ENCODE data around the gene KCNAB1. TPM values are rescaled to one million over a fixed set of nuclear protein-coding genes. Genes with fewer than 3 reads are reported as not detected.

The KCNAB1 gene
- total RNA-seq, 4 donors from 2014 or later, result 0.20 to 3.0 (median 1.6) TPM

- in situ Hi-C loops (cut with MboI; ENCODE audit: low pct_ligation_motif_present in 1 of 4, low pct_unique_long_range_greater_than_20kb in 1 of 4, low sequenced_read_pairs in 3 of 4), result loop anchor here in 2 of 4 donors (25.0 kb wide), 1 partner anchor 215 kb away; no protein-coding TSS in a partner anchor
- 87 to 90% methylated on average over 7 of the region's 7 CpGs for WGBS, 2 donors (ENCODE audit: low coverage in 1 of 2)
- intact Hi-C loops (cut with DNase I; ENCODE audit: low total_unique reads), result no loop called here
Measured at GRCh38 chr3:156377718-156378117, 257.3 kb downstream of the KCNAB1 start.

GRCh38 chr3:156378871-156379270 lies 258.5 kb downstream of the KCNAB1 start:
- no peaks in the 10 kb centered on the region for H3K36me3 ChIP-seq
- DNase-seq, result no peak
- no peak overlapping the region for H3K4me3 ChIP-seq
- WGBS, 2 donors (ENCODE audit: low coverage in 1 of 2), result 98% methylated on average over 3 of the region's 3 CpGs; no CpG with 5 or more reads in 1 of the 2 donors
- TF ChIP-seq EP300 (IDR thresholded peaks at IDR 0.05; ENCODE audit: low read depth) (no peak), CTCF (IDR thresholded peaks at IDR 0.05) (no peak), POLR2A (IDR thresholded peaks at IDR 0.05) (no peak), POLR2AphosphoS5 (IDR thresholded peaks at IDR 0.05) (no peak)
- no peaks in the 10 kb centered on the region for H3K27me3 ChIP-seq
- no peak overlapping the region for H3K27ac ChIP-seq
- peaks cover 0 to 6% (median 2%) of the 10 kb centered on the region in 4 donors for H3K4me1 ChIP-seq
- intact Hi-C loops (cut with DNase I; ENCODE audit: low total_unique reads) (no loop called here), in situ Hi-C loops (cut with MboI; ENCODE audit: low pct_ligation_motif_present in 1 of 4, low pct_unique_long_range_greater_than_20kb in 1 of 4, low sequenced_read_pairs in 3 of 4) (loop anchor here in 2 of 4 donors (25.0 kb wide), 1 partner anchor 217 kb away; no protein-coding TSS in a partner anchor)
- H3K9me3 ChIP-seq, result no peaks in the 10 kb centered on the region

More at GRCh38 chr3:156377718-156378117, 257.3 kb downstream of the KCNAB1 start:
- no peak for TF ChIP-seq CTCF (IDR thresholded peaks at IDR 0.05)
- no peak for TF ChIP-seq POLR2A (IDR thresholded peaks at IDR 0.05)
- TF ChIP-seq EP300 (IDR thresholded peaks at IDR 0.05; ENCODE audit: low read depth), result no peak
- no peak for TF ChIP-seq POLR2AphosphoS5 (IDR thresholded peaks at IDR 0.05)
- DNase-seq, result no peak
- H3K27me3 ChIP-seq, result no peaks in the 10 kb centered on the region
- H3K9me3 ChIP-seq, result no peaks in the 10 kb centered on the region
- no peaks in the 10 kb centered on the region for H3K36me3 ChIP-seq
- H3K4me3 ChIP-seq, result no peak overlapping the region
- H3K4me1 ChIP-seq, result no peaks in the 10 kb centered on the region
- H3K27ac ChIP-seq, result no peak overlapping the region

GRCh38 chr3:156379327-156379726 lies 258.9 kb downstream of the KCNAB1 start:
- Histone ChIP-seq H3K4me1 (peaks cover 0 to 6% (median 3%) of the 10 kb centered on the region in 4 donors), H3K27ac (no peak overlapping the region), H3K9me3 (no peaks in the 10 kb centered on the region), H3K36me3 (no peaks in the 10 kb centered on the region), H3K27me3 (no peaks in the 10 kb centered on the region), H3K4me3 (no peak overlapping the region)
- intact Hi-C loops (cut with DNase I; ENCODE audit: low total_unique reads), result no loop called here
- TF ChIP-seq CTCF (IDR thresholded peaks at IDR 0.05) (no peak), EP300 (IDR thresholded peaks at IDR 0.05; ENCODE audit: low read depth) (no peak), POLR2AphosphoS5 (IDR thresholded peaks at IDR 0.05) (no peak), POLR2A (IDR thresholded peaks at IDR 0.05) (no peak)
- WGBS, 2 donors (ENCODE audit: low coverage in 1 of 2), result 93 to 100% methylated on average over 1 of the region's 1 CpG
- in situ Hi-C loops (cut with MboI; ENCODE audit: low pct_ligation_motif_present in 1 of 4, low pct_unique_long_range_greater_than_20kb in 1 of 4, low sequenced_read_pairs in 3 of 4), result loop anchor here in 2 of 4 donors (25.0 kb wide), 1 partner anchor 217 kb away; no protein-coding TSS in a partner anchor
- no peak for DNase-seq

- Histone ChIP-seq H3K27me3 (no peaks in the 10 kb centered on the region), H3K36me3 (no peaks in the 10 kb centered on the region), H3K27ac (no peak overlapping the region), H3K4me1 (peaks cover 0 to 6% (median 3%) of the 10 kb centered on the region in 4 donors), H3K9me3 (no peaks in the 10 kb centered on the region), H3K4me3 (no peak overlapping the region)
- WGBS, 2 donors (ENCODE audit: low coverage in 1 of 2), result 40 to 93% methylated on average over 1 of the region's 1 CpG
- TF ChIP-seq POLR2AphosphoS5 (IDR thresholded peaks at IDR 0.05) (no peak), EP300 (IDR thresholded peaks at IDR 0.05; ENCODE audit: low read depth) (no peak), POLR2A (IDR thresholded peaks at IDR 0.05) (no peak), CTCF (IDR thresholded peaks at IDR 0.05) (no peak)
- in situ Hi-C loops (cut with MboI; ENCODE audit: low pct_ligation_motif_present in 1 of 4, low pct_unique_long_range_greater_than_20kb in 1 of 4, low sequenced_read_pairs in 3 of 4), result loop anchor here in 3 of 4 donors (10.0 to 25.0 kb wide), 2 partner anchors 219 to 226 kb away; no protein-coding TSS in a partner anchor
- DNase-seq, result no peak
- intact Hi-C loops (cut with DNase I; ENCODE audit: low total_unique reads), result no loop called here
Measured at GRCh38 chr3:156381253-156381652, 260.9 kb downstream of the KCNAB1 start.

Measured in transverse colon (tissue), 4 donors.